CD14-positive monocyte (primary cell): Measurements from ENCODE around the gene LTBP1. TPM values are rescaled to one million over a fixed set of nuclear protein-coding genes. Genes with fewer than 3 reads are reported as not detected.
"Not testable (repeated sequence)": the region's sequence is repeated elsewhere in the genome, so short reads cannot be mapped to it uniquely, and the experiment has no call there.

Experiments used
- DNase-seq, 3 donors: peaks; one replicate each; pipeline ENCODE4 v3.0.0-alpha.2; 2011 to 2022
- H2AFZ ChIP-seq: 2 replicates; pipeline ENCODE4 v1.6.0; 2012; ENCODE audit warnings: mild to moderate bottlenecking, low read depth, low read length, inconsistent platforms; ENCODE audit not compliant: insufficient read depth, poor library complexity, severe bottlenecking
- H3K27ac ChIP-seq, 2 donors: 1 replicate in 1 of 2; 2 replicates in 1 of 2; pipeline ENCODE4 v1.5.1; 2012 to 2013; ENCODE audit warnings: low read length in 2 of 2, control low read depth in 1 of 2, inconsistent platforms in 1 of 2, low read depth in 1 of 2, mild to moderate bottlenecking in 1 of 2
- H3K27me3 ChIP-seq, 2 donors: one replicate each; pipeline versions ENCODE4 v1.6.0 to v1.6.1; 2011 to 2013; ENCODE audit warnings: low read length in 2 of 2; ENCODE audit not compliant: control insufficient read depth in 2 of 2, insufficient read depth in 2 of 2
- H3K36me3 ChIP-seq, 2 donors: replicated peaks in 1 of 2; 1 replicate in 1 of 2; 2 replicates in 1 of 2; pipeline versions ENCODE4 v1.5.1 to v1.6.1; 2012 to 2013; ENCODE audit warnings: low read length in 2 of 2, control low read depth in 1 of 2, inconsistent platforms in 1 of 2, mild to moderate bottlenecking in 1 of 2; ENCODE audit not compliant: insufficient read depth in 2 of 2, control insufficient read depth in 1 of 2
- H3K4me1 ChIP-seq, 2 donors: 1 replicate in 1 of 2; 2 replicates in 1 of 2; pipeline versions ENCODE4 v1.5.1 to v1.6.1; 2012 to 2013; ENCODE audit warnings: low read length in 2 of 2, control low read depth in 1 of 2, inconsistent platforms in 1 of 2, mild to moderate bottlenecking in 1 of 2, moderate library complexity in 1 of 2; ENCODE audit not compliant: insufficient read depth in 2 of 2, control insufficient read depth in 1 of 2
- H3K4me2 ChIP-seq: replicated peaks from 2 replicates; pipeline ENCODE3; 2012; ENCODE audit warnings: low read length, moderate library complexity, mild to moderate bottlenecking; ENCODE audit not compliant: poor library complexity, severe bottlenecking; ENCODE audit errors: extremely low read depth
- H3K4me3 ChIP-seq, 3 experiments: fragments of 200-600 bp in 1 of 3; sonication (generic) in 1 of 3; replicated peaks in 1 of 3; 1 replicate in 2 of 3; 2 replicates in 1 of 3; pipeline ENCODE4 v1.5.1; 2011 to 2013; ENCODE audit warnings: low read length in 3 of 3, mild to moderate bottlenecking in 3 of 3, control low read depth in 2 of 3, low read depth in 2 of 3, inconsistent platforms in 1 of 3, moderate library complexity in 1 of 3
- H3K79me2 ChIP-seq: 2 replicates; pipeline ENCODE4 v1.6.0; 2012; ENCODE audit warnings: mild to moderate bottlenecking, control low read depth, inconsistent platforms, low read length, moderate library complexity; ENCODE audit not compliant: insufficient read depth
- H3K9ac ChIP-seq: 2 replicates; pipeline ENCODE4 v1.6.0; 2017; ENCODE audit warnings: low read length, mild to moderate bottlenecking; ENCODE audit not compliant: insufficient read depth, poor library complexity, severe bottlenecking
- H3K9me3 ChIP-seq, 2 donors: replicated peaks in 1 of 2; 1 replicate in 1 of 2; 2 replicates in 1 of 2; pipeline versions ENCODE4 v1.5.1 to v1.6.1; 2012 to 2013; ENCODE audit warnings: low read length in 2 of 2, control low read depth in 1 of 2; ENCODE audit not compliant: control insufficient read depth in 1 of 2, insufficient read depth in 1 of 2
- H4K20me1 ChIP-seq: 2 replicates; pipeline ENCODE4 v1.6.0; 2012; ENCODE audit warnings: mild to moderate bottlenecking, low read length, control low read depth, moderate library complexity; ENCODE audit not compliant: insufficient read depth
- H3K27ac Mint-ChIP-seq, 7 donors: one replicate each; pipeline ENCODE4 v1.8.0; 2020; ENCODE audit warnings: mild to moderate bottlenecking in 7 of 7, mixed read lengths in 7 of 7, moderate library complexity in 6 of 7, inconsistent platforms in 2 of 7
- H3K27me3 Mint-ChIP-seq, 3 donors: one replicate each; pipeline ENCODE4 v1.8.0; 2021 to 2022; ENCODE audit warnings: low read depth in 3 of 3, mild to moderate bottlenecking in 3 of 3, mixed read lengths in 3 of 3, moderate library complexity in 3 of 3, inconsistent platforms in 1 of 3
- H3K36me3 Mint-ChIP-seq, 2 donors: one replicate each; pipeline ENCODE4 v1.8.0; 2020; ENCODE audit warnings: mixed read lengths in 2 of 2, inconsistent platforms in 1 of 2, mild to moderate bottlenecking in 1 of 2
- H3K4me1 Mint-ChIP-seq: one replicate; pipeline ENCODE4 v1.8.0; 2020; ENCODE audit warnings: mild to moderate bottlenecking, mixed read lengths
- H3K4me3 Mint-ChIP-seq, 2 donors: one replicate each; pipeline ENCODE4 v1.8.0; 2020; ENCODE audit warnings: mild to moderate bottlenecking in 2 of 2, mixed read lengths in 2 of 2, moderate library complexity in 1 of 2
- H3K9me3 Mint-ChIP-seq, 7 donors: one replicate each; pipeline ENCODE4 v1.8.0; 2020 to 2022; ENCODE audit warnings: mixed read lengths in 7 of 7, mild to moderate bottlenecking in 6 of 7, moderate library complexity in 6 of 7, inconsistent platforms in 2 of 7
- WGBS: methylation state at CpG from one replicate; pipeline ENCODE4 v1.1.5; 2013; ENCODE audit warnings: missing lambda C conversion rate; ENCODE audit not compliant: insufficient coverage; 5-methylcytosine and 5-hydroxymethylcytosine counted together
- intact Hi-C, 2 donors: fragments of 100-400 bp; cut with micrococcal nuclease; formaldehyde crosslinking; loops; one replicate each; pipeline versions ENCODE4 v1.15.0 to v1.15.1; 2023
- polyA plus RNA-seq, 3 donors: library from polyadenylated mRNA; depleted of rRNA in 1 of 3; unstranded in 2 of 3; stranded (reverse) in 1 of 3; fragments of 300-500 nt in 2 of 3; fragments of >200 nt in 1 of 3; fragmentation: Illumina TruSeq in 2 of 3; gene quantifications; 1 replicate in 2 of 3; 2 replicates in 1 of 3; pipeline ENCODE4 v1.2.3, GENCODE V29; 2012 to 2021
- TF ChIP-seq, protein P1 (sequence below): fragments of 200-600 bp; IDR thresholded peaks from one replicate; pipeline ENCODE4 v1.8.0; 2022; ENCODE audit warnings: antibody characterized with exemption, mild to moderate bottlenecking

The LTBP1 gene
- polyA plus RNA-seq, 3 donors: 0.18 to 0.24 TPM; not detected in 1

DNA sequence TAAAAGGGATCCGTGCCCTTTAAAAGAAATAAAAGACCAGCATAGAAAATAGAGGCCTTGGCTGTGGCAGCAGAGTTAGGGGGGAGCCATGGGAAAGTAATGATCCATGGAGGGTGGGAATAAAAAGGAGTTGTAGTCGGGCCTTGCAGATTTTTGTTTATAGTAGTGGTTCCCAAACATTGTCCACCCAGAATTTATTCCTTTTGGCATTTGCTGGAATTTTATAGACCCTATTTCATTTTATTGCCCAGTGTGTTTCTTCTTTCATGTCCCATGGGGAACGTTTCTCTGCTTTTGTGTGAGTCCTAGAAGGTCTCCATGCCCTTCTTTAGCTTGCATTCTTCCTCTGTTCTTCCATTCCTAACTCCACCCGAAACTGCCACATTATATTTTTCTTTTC is 222.2 kb downstream of the LTBP1 start:
- Histone ChIP-seq H3K4me3 (no peak overlapping the region), H3K4me2 (no peak overlapping the region), H4K20me1 (no peaks in the 10 kb centered on the region), H3K9ac (no peak overlapping the region), H3K4me1 (no peaks in the 10 kb centered on the region), H3K27me3 (no peaks in the 10 kb centered on the region), H3K27ac (no peak overlapping the region), H3K36me3 (no peaks in the 10 kb centered on the region), H3K9me3 (no peaks in the 10 kb centered on the region), H3K79me2 (no peaks in the 10 kb centered on the region), H2AFZ (no peak overlapping the region)
- Mint-ChIP-seq H3K27ac (no peak overlapping the region), H3K27me3 (peaks cover 0 to 1% (median 0%) of the 10 kb centered on the region in 3 donors), H3K9me3 (peaks cover 0 to 5% (median 1%) of the 10 kb centered on the region in 7 donors), H3K4me3 (no peak overlapping the region), H3K4me1 (no peaks in the 10 kb centered on the region), H3K36me3 (no peaks in the 10 kb centered on the region)
- WGBS: 73% methylated on average over 1 of the region's 4 CpGs
- no peak for DNase-seq
- intact Hi-C loops: no loop called here
- TF ChIP-seq, protein P1, sequence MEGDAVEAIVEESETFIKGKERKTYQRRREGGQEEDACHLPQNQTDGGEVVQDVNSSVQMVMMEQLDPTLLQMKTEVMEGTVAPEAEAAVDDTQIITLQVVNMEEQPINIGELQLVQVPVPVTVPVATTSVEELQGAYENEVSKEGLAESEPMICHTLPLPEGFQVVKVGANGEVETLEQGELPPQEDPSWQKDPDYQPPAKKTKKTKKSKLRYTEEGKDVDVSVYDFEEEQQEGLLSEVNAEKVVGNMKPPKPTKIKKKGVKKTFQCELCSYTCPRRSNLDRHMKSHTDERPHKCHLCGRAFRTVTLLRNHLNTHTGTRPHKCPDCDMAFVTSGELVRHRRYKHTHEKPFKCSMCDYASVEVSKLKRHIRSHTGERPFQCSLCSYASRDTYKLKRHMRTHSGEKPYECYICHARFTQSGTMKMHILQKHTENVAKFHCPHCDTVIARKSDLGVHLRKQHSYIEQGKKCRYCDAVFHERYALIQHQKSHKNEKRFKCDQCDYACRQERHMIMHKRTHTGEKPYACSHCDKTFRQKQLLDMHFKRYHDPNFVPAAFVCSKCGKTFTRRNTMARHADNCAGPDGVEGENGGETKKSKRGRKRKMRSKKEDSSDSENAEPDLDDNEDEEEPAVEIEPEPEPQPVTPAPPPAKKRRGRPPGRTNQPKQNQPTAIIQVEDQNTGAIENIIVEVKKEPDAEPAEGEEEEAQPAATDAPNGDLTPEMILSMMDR: no peak

DNA sequence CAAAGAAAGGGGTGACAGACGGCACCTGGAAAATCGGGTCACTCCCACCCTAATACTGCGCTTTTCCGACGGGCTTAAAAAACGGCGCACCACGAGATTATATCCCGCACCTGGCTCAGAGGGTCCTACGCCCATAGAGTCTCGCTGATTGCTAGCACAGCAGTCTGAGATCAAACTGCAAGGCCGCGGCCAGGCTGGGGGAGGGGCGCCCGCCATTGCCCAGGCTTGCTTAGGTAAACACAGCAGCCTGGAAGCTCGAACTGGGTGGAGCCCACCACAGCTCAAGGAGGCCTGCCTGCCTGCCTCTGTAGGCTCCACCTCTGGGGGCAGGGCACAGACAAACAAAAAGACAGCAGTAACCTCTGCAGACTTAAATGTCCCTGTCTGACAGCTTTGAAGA is 223.5 kb downstream of the LTBP1 start:
- H3K4me1 ChIP-seq, H3K4me3 ChIP-seq, H3K9ac ChIP-seq, intact Hi-C loops, H3K4me3 Mint-ChIP-seq, H3K79me2 ChIP-seq, H3K9me3 ChIP-seq, H3K27ac ChIP-seq, H3K27me3 Mint-ChIP-seq, H3K36me3 ChIP-seq, DNase-seq, H3K4me1 Mint-ChIP-seq, H3K4me2 ChIP-seq, H4K20me1 ChIP-seq, H3K27me3 ChIP-seq, H3K9me3 Mint-ChIP-seq, H3K36me3 Mint-ChIP-seq, H2AFZ ChIP-seq, H3K27ac Mint-ChIP-seq: not testable (repeated sequence)
- 95% methylated on average over 3 of the region's 16 CpGs for WGBS
